ENCODE measurements around the gene RIMBP2.

DNA sequence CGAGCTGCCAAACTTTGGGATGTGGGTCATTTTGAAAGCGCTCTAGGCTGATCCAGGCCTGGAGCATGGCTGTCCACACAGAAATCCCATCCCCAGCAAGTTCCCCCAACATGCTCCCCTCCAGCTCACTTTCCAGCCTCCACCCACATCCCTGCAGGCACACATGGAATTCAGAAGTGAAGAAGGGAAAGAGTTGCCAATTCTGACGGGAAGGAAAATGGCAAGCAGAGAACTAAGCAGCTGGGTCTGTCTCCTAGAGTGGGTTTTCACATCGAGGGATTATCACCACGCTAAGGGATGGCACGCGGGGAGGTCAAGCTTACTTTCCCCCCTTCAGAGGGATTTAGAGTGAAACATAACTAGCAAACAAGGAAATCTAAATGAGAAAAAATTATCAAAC, 142.3 kb downstream of the RIMBP2 start:
- TF ChIP-seq, protein P1, sequence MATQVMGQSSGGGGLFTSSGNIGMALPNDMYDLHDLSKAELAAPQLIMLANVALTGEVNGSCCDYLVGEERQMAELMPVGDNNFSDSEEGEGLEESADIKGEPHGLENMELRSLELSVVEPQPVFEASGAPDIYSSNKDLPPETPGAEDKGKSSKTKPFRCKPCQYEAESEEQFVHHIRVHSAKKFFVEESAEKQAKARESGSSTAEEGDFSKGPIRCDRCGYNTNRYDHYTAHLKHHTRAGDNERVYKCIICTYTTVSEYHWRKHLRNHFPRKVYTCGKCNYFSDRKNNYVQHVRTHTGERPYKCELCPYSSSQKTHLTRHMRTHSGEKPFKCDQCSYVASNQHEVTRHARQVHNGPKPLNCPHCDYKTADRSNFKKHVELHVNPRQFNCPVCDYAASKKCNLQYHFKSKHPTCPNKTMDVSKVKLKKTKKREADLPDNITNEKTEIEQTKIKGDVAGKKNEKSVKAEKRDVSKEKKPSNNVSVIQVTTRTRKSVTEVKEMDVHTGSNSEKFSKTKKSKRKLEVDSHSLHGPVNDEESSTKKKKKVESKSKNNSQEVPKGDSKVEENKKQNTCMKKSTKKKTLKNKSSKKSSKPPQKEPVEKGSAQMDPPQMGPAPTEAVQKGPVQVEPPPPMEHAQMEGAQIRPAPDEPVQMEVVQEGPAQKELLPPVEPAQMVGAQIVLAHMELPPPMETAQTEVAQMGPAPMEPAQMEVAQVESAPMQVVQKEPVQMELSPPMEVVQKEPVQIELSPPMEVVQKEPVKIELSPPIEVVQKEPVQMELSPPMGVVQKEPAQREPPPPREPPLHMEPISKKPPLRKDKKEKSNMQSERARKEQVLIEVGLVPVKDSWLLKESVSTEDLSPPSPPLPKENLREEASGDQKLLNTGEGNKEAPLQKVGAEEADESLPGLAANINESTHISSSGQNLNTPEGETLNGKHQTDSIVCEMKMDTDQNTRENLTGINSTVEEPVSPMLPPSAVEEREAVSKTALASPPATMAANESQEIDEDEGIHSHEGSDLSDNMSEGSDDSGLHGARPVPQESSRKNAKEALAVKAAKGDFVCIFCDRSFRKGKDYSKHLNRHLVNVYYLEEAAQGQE (tag by site-specific recombination; IDR thresholded peaks at IDR 0.05), result no peak
- TF ChIP-seq, protein P2, sequence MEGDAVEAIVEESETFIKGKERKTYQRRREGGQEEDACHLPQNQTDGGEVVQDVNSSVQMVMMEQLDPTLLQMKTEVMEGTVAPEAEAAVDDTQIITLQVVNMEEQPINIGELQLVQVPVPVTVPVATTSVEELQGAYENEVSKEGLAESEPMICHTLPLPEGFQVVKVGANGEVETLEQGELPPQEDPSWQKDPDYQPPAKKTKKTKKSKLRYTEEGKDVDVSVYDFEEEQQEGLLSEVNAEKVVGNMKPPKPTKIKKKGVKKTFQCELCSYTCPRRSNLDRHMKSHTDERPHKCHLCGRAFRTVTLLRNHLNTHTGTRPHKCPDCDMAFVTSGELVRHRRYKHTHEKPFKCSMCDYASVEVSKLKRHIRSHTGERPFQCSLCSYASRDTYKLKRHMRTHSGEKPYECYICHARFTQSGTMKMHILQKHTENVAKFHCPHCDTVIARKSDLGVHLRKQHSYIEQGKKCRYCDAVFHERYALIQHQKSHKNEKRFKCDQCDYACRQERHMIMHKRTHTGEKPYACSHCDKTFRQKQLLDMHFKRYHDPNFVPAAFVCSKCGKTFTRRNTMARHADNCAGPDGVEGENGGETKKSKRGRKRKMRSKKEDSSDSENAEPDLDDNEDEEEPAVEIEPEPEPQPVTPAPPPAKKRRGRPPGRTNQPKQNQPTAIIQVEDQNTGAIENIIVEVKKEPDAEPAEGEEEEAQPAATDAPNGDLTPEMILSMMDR (tag by site-specific recombination; IDR thresholded peaks at IDR 0.05), result no peak
- TF ChIP-seq ZNF701 (tag by site-specific recombination; IDR thresholded peaks at IDR 0.05) (no peak), PRDM1 (tag by site-specific recombination; IDR thresholded peaks at IDR 0.05) (no peak), HOXC10 (CRISPR knock-in tag; IDR thresholded peaks at IDR 0.05) (no peak), ZSCAN16 (tag by site-specific recombination; IDR thresholded peaks at IDR 0.05) (no peak), HOXA7 (CRISPR knock-in tag; IDR thresholded peaks at IDR 0.05; ENCODE audit: borderline replicate concordance) (no peak), ZNF114 (tag by site-specific recombination; IDR thresholded peaks at IDR 0.05) (no peak)
- TF ChIP-seq, protein P3, sequence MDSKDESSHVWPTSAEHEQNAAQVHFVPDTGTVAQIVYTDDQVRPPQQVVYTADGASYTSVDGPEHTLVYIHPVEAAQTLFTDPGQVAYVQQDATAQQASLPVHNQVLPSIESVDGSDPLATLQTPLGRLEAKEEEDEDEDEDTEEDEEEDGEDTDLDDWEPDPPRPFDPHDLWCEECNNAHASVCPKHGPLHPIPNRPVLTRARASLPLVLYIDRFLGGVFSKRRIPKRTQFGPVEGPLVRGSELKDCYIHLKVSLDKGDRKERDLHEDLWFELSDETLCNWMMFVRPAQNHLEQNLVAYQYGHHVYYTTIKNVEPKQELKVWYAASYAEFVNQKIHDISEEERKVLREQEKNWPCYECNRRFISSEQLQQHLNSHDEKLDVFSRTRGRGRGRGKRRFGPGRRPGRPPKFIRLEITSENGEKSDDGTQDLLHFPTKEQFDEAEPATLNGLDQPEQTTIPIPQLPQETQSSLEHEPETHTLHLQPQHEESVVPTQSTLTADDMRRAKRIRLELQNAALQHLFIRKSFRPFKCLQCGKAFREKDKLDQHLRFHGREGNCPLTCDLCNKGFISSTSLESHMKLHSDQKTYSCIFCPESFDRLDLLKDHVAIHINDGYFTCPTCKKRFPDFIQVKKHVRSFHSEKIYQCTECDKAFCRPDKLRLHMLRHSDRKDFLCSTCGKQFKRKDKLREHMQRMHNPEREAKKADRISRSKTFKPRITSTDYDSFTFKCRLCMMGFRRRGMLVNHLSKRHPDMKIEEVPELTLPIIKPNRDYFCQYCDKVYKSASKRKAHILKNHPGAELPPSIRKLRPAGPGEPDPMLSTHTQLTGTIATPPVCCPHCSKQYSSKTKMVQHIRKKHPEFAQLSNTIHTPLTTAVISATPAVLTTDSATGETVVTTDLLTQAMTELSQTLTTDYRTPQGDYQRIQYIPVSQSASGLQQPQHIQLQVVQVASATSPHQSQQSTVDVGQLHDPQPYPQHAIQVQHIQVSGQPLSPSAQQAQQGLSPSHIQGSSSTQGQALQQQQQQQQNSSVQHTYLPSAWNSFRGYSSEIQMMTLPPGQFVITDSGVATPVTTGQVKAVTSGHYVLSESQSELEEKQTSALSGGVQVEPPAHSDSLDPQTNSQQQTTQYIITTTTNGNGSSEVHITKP (tag by site-specific recombination; IDR thresholded peaks at IDR 0.05), result no peak
- TF ChIP-seq, protein P4, sequence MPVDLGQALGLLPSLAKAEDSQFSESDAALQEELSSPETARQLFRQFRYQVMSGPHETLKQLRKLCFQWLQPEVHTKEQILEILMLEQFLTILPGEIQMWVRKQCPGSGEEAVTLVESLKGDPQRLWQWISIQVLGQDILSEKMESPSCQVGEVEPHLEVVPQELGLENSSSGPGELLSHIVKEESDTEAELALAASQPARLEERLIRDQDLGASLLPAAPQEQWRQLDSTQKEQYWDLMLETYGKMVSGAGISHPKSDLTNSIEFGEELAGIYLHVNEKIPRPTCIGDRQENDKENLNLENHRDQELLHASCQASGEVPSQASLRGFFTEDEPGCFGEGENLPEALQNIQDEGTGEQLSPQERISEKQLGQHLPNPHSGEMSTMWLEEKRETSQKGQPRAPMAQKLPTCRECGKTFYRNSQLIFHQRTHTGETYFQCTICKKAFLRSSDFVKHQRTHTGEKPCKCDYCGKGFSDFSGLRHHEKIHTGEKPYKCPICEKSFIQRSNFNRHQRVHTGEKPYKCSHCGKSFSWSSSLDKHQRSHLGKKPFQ (tag by site-specific recombination; IDR thresholded peaks at IDR 0.05), result no peak

Measured in HEK293 (cell line).